ENCODE results near the gene NCOA7. TPM values are rescaled to one million over a fixed set of nuclear protein-coding genes. Genes with fewer than 3 reads are reported as not detected.

NCOA7 gene
- total and polyA plus RNA-seq, 9 of the 15 experiments (the other 6 are each of a cell fraction or from before 2014, with no cell fraction given): 5.8 to 14.6 (median 9.3) TPM

GRCh38 chr6:125942672-125943527 is 152.1 kb downstream of the NCOA7 start (continued):
- TF ChIP-seq TFAM (CRISPR knock-in tag; conservative IDR thresholded peaks at IDR 0.05) (no peak), NCOA1 (IDR thresholded peaks at IDR 0.05; ENCODE audit: low read depth) (no peak), SMARCE1 (IDR thresholded peaks at IDR 0.05) (peak; percentile 72; the same call in 1 of the 2 replicates), NBN (IDR thresholded peaks at IDR 0.05; ENCODE audit: low read depth) (no peak), L3MBTL2 (IDR thresholded peaks at IDR 0.05) (peak; percentile 8; the same call in 1 of the 2 replicates), PHTF2 (CRISPR knock-in tag; IDR thresholded peaks at IDR 0.05) (no peak), REST (IDR thresholded peaks at IDR 0.05; ENCODE audit: borderline replicate concordance) (0 out of 2 replicates have a peak, but pooled peaks have one; percentile 16), REST (CRISPR knock-in tag; IDR thresholded peaks at IDR 0.05; ENCODE audit: low read depth) (no peak), CTBP1 (IDR thresholded peaks at IDR 0.05; ENCODE audit: borderline replicate concordance) (peak; percentile 87), GATAD2A (IDR thresholded peaks at IDR 0.05) (0 out of 2 replicates have a peak, but pooled peaks have one; percentile 28), ARID1B (IDR thresholded peaks at IDR 0.05) (peak; percentile 78), HCFC1 (IDR thresholded peaks at IDR 0.05; ENCODE audit: low read depth, low read length) (no peak), PTRF (tag; IDR thresholded peaks at IDR 0.05) (no peak), FOXA1 (IDR thresholded peaks at IDR 0.05; ENCODE audit: borderline replicate concordance) (no peak), HES1 (IDR thresholded peaks at IDR 0.05; ENCODE audit: low read depth) (no peak), CHD4 (IDR thresholded peaks at IDR 0.05; ENCODE audit: insufficient read depth, insufficient replicate concordance, low read depth, low read length, poor library complexity, severe bottlenecking) (no peak), ZNF551 (CRISPR knock-in tag; IDR thresholded peaks at IDR 0.05) (no peak), ZBTB49 (CRISPR knock-in tag; IDR thresholded peaks at IDR 0.05; ENCODE audit: borderline replicate concordance) (no peak)
